Ascending aorta (tissue), 2 donors: Measurements from ENCODE around the gene HCRTR1. TPM values are rescaled to one million over a fixed set of nuclear protein-coding genes. Genes with fewer than 3 reads are reported as not detected.

Experiments
- DNase-seq, 2 donors: peaks; one replicate each; pipeline ENCODE4 v3.0.0-alpha.2; 2019; ENCODE audit warnings: low spot score in 2 of 2
- H3K27ac ChIP-seq, 2 donors: fragments of 200-600 bp; sonication (generic); one replicate each; pipeline ENCODE4 v1.5.1; 2016 to 2017; ENCODE audit warnings: mild to moderate bottlenecking in 1 of 2
- H3K27me3 ChIP-seq: fragments of 200-600 bp; sonication (generic); one replicate; pipeline ENCODE4 v1.5.1; 2017
- H3K36me3 ChIP-seq, 2 donors: fragments of 200-600 bp; sonication (generic); one replicate each; pipeline ENCODE4 v1.5.1; 2016
- H3K4me1 ChIP-seq, 2 donors: fragments of 200-600 bp; sonication (generic); one replicate each; pipeline ENCODE4 v1.5.1; 2016 to 2017; ENCODE audit warnings: mild to moderate bottlenecking in 1 of 2
- H3K4me3 ChIP-seq, 2 donors: fragments of 200-600 bp; sonication (generic); one replicate each; pipeline ENCODE4 v1.5.1; 2016 to 2017; ENCODE audit warnings: mild to moderate bottlenecking in 1 of 2
- H3K9me3 ChIP-seq, 2 donors: fragments of 200-600 bp; sonication (generic); one replicate each; pipeline ENCODE4 v1.5.1; 2016
- CTCF ChIP-seq, 3 experiments: fragments of 200-600 bp in 2 of 3; fragments of 450-650 bp in 1 of 3; sonication (generic) in 2 of 3; IDR thresholded peaks; one replicate each; pipeline ENCODE4 v1.5.1; 2016 to 2019; ENCODE audit warnings: antibody characterized with exemption in 3 of 3, mild to moderate bottlenecking in 1 of 3, moderate library complexity in 1 of 3
- intact Hi-C: fragments of 100-400 bp; cut with DNase I; formaldehyde crosslinking; loops from one replicate; pipeline ENCODE4 v1.15.1; 2023
- total RNA-seq: library from RNA; depleted of rRNA; stranded (reverse); fragments of >200 nt; gene quantifications from one replicate; pipeline ENCODE4 v1.1.0, GENCODE V29; 2016

The HCRTR1 gene
- total RNA-seq, 1 donor from 2014 or later, result not detected

DNA sequence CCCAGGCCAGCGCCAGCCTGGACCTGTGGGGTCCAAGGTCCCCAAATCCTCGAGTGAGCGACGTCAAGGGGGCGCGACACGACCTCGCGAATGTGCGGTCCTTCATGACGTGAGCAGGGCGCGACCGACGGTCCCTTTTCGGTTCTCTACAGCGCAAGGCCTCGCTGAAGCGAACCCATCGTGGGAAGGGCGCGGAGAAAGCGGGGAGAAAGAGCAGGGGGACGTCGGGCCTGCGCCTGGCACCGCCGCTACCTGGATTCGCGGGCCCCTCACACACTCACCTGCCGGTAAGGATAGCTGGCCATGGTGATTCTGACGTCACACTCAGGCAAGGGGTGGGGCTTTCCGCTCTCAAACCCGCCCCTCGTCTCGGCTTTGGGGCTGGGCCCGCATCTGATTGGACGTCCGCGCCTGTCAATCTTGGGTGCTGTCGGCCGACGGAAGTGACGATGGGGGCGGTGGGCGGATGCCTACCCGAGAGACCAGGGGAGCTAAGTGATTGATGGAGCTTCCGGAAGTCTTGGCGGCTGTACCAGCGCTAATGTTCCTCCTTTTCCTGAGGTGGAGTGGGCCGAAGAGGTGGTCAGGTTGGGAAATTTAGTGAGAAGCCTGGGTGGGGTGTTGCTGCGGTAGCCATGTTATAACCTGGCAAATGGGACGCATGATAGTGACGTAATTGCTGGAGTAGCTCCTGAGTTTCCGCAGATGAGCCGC, 27.2 kb downstream of the HCRTR1 start, which contains the start of gene PEF1:
Gene PEF1, minus strand, starts transcription at position 317 of the 714 bp plus-strand sequence. Its CDS starts 12 bp downstream, at position 305.
- intact Hi-C loops, result loop anchor here (1.0 to 5.0 kb wide), 5 partner anchors 17 to 293 kb away; partner anchors contain the start of genes PTP4A2 and TINAGL1
- Histone ChIP-seq H3K4me1 (peaks cover 10 to 53% of the 10 kb centered on the region in 2 donors), H3K27me3 (no peaks in the 10 kb centered on the region), H3K27ac (peak within 1 kb of the TSS; percentile 95 to 97), H3K36me3 (no peaks in the 10 kb centered on the region), H3K4me3 (peak within 1 kb of the TSS; percentile 78 to 85), H3K9me3 (no peaks in the 10 kb centered on the region)
- TF ChIP-seq CTCF (IDR thresholded peaks at IDR 0.05), result no peak
- DNase-seq, result peak; percentile 93 to 99

DNA sequence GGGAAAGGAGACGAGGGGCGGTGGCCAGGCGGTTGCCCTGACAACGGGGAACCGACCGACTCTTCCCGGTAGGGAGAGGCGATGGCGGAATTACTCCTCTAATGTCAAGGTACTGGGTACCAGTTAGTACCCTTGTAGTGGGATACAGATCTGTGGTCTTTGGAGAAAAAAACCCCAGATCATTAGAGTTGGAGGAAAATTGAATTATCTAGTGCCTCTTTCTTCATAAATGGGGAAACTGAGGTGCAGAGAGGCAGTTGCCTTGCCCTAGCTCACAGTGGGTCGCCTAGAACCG, 27.7 kb downstream of the HCRTR1 start:
- Histone ChIP-seq H3K4me1 (peaks cover 10 to 56% of the 10 kb centered on the region in 2 donors), H3K4me3 (peak overlapping the region; percentile 78 to 85), H3K27ac (peak overlapping the region; percentile 95 to 97), H3K9me3 (no peaks in the 10 kb centered on the region), H3K27me3 (no peaks in the 10 kb centered on the region), H3K36me3 (no peaks in the 10 kb centered on the region)
- DNase-seq, result no peak
- intact Hi-C loops, result loop anchor here (2.0 to 5.0 kb wide), 4 partner anchors 56 to 292 kb away; partner anchors contain the start of genes PTP4A2 and TINAGL1
- TF ChIP-seq CTCF (IDR thresholded peaks at IDR 0.05), result no peak

DNA sequence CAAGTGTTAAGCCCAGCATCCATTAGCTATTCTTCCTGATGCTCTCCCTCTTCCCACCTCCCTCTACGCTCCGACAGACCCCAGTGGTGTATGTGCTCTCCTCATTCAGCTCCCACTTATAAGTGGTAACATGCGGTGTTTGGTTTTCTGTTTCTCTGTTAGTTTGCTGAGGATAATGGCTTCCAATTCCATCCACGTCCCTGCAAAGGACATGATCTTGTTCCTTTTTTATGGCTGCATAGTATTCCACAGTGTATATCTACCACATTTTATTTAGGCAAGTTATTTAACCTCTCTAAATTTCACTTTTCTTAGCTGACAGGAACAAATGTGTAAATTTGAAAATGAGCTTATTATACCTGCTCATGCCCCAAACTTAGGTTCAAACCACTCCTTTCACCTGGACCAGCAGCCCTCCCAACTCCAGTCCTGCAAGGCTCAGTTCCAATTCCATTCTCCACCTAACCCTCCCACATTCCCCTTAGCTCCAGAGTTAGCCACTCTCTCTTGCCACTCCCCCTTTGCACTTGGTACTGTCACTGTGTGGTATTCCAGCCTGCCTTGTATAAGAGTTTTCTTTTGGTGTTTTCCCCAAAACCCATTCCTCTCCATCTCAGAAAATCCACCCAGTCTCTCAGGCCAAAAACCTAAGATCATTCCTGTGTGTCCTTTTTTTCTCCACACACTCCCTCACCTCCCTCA, 28.9 kb downstream of the HCRTR1 start:
- TF ChIP-seq CTCF (IDR thresholded peaks at IDR 0.05), result no peak
- intact Hi-C loops, result loop anchor here (2.0 to 5.0 kb wide), 2 partner anchors 58 to 291 kb away; partner anchors contain the start of genes COL16A1 and PTP4A2
- no peaks in the 10 kb centered on the region for H3K36me3 ChIP-seq
- no peaks in the 10 kb centered on the region for H3K27me3 ChIP-seq
- H3K9me3 ChIP-seq, result no peaks in the 10 kb centered on the region
- no peak overlapping the region for H3K4me3 ChIP-seq
- no peak for DNase-seq
- H3K4me1 ChIP-seq, result peaks cover 10 to 57% of the 10 kb centered on the region in 2 donors
- H3K27ac ChIP-seq, result peak overlapping the region; percentile 77 to 97

- Histone ChIP-seq H3K36me3 (no peaks in the 10 kb centered on the region), H3K9me3 (no peaks in the 10 kb centered on the region), H3K27me3 (no peaks in the 10 kb centered on the region), H3K4me1 (peaks cover 10 to 55% of the 10 kb centered on the region in 2 donors), H3K4me3 (no peak overlapping the region), H3K27ac (peak overlapping the region; percentile 77 to 97)
- peak in 2 of 3 experiments; percentile 9 to 10 for TF ChIP-seq CTCF (IDR thresholded peaks at IDR 0.05)
- intact Hi-C loops, result loop anchor here (2.0 to 5.0 kb wide), 2 partner anchors 58 to 290 kb away; partner anchors contain the start of genes COL16A1 and PTP4A2
- DNase-seq, result peak in 1 of 2 donors; percentile 87
Observed at GRCh38 chr1:31647106-31647505, 29.6 kb downstream of the HCRTR1 start.

- peak in 1 of 2 donors; percentile 64 for DNase-seq
- Histone ChIP-seq H3K27ac (peak overlapping the region; percentile 77 to 97), H3K9me3 (no peaks in the 10 kb centered on the region), H3K36me3 (peaks cover 0 to 5% of the 10 kb centered on the region in 2 donors), H3K27me3 (no peaks in the 10 kb centered on the region), H3K4me3 (no peak overlapping the region), H3K4me1 (peaks cover 10 to 44% of the 10 kb centered on the region in 2 donors)
- intact Hi-C loops, result loop anchor here (5.0 kb wide), 1 partner anchor 289 kb away; the partner anchor contains the start of gene PTP4A2
- TF ChIP-seq CTCF (IDR thresholded peaks at IDR 0.05), result no peak
Observed at GRCh38 chr1:31648190-31648589, 30.7 kb downstream of the HCRTR1 start.
